PC-3 (cell line): ENCODE results near the gene SEMA4C. TPM values are rescaled to one million over a fixed set of nuclear protein-coding genes. Genes with fewer than 3 reads are reported as not detected.

Source experiments
- ATAC-seq: fragments of 200-7000 bp; cut with Tn5 transposase; 2 replicates; pipeline ENCODE4 v1.9.1; 2020; ENCODE audit warnings: mild to moderate bottlenecking, moderate library complexity
- BruUV-seq: library from RNA; stranded (reverse); fragments of 400-500 nt; replicated peaks from 2 replicates; lab custom pipeline; 2021; lab: Mats Ljungman, UMichigan
- CTCF ChIA-PET: fragments of 300-600 bp; sonication (Branson Sonifier 250); formaldehyde crosslinking; loops from one replicate; lab custom pipeline; 2022; ENCODE audit warnings: antibody characterized with exemption; lab: Charles Lee
- POLR2A ChIA-PET: fragments of 300-600 bp; sonication (Branson Sonifier 250); formaldehyde crosslinking; loops from one replicate; lab custom pipeline; 2022; ENCODE audit warnings: antibody characterized with exemption; ENCODE audit not compliant: unreplicated experiment; lab: Charles Lee
- DNase-seq: peaks from one replicate; pipeline ENCODE4 v3.0.0-alpha.2; 2015
- H2AFZ ChIP-seq: fragments of 300-600 bp; sonication (generic); 2 replicates; pipeline ENCODE4 v1.6.0; 2016; ENCODE audit warnings: antibody characterized with exemption, low read length
- H3F3A ChIP-seq: fragments of 300-600 bp; sonication (generic); one replicate; pipeline ENCODE4 v1.6.0; 2017; ENCODE audit warnings: antibody characterized with exemption, low read length, control low read depth, mild to moderate bottlenecking; ENCODE audit not compliant: unreplicated experiment
- H3K27ac ChIP-seq: fragments of 300-600 bp; sonication (generic); 2 replicates; pipeline ENCODE4 v1.5.1; 2016; ENCODE audit warnings: mild to moderate bottlenecking, low read length
- H3K27me3 ChIP-seq: fragments of 300-600 bp; sonication (generic); 2 replicates; pipeline ENCODE4 v1.6.1; 2016; ENCODE audit warnings: low read length, mixed read lengths
- H3K36me3 ChIP-seq: fragments of 300-600 bp; sonication (generic); 2 replicates; pipeline ENCODE4 v1.6.1; 2016; ENCODE audit warnings: low read depth, mixed run types, low read length, mixed read lengths
- H3K4me1 ChIP-seq: fragments of 300-600 bp; sonication (generic); 2 replicates; pipeline ENCODE4 v1.5.1; 2016; ENCODE audit warnings: low read length; ENCODE audit not compliant: insufficient read depth
- H3K4me2 ChIP-seq: fragments of 300-600 bp; sonication (generic); 2 replicates; pipeline ENCODE4 v1.6.0; 2016; ENCODE audit warnings: low read length
- H3K4me3 ChIP-seq: fragments of 300-600 bp; sonication (generic); 2 replicates; pipeline ENCODE4 v1.5.1; 2016; ENCODE audit warnings: mild to moderate bottlenecking, low read length, mixed read lengths
- H3K79me2 ChIP-seq: fragments of 300-600 bp; sonication (generic); 2 replicates; pipeline ENCODE4 v1.6.1; 2017; ENCODE audit warnings: low read length, mixed read lengths
- H3K9ac ChIP-seq: fragments of 300-600 bp; sonication (generic); 2 replicates; pipeline ENCODE4 v1.6.0; 2016; ENCODE audit warnings: mild to moderate bottlenecking, low read length
- H3K9me2 ChIP-seq: fragments of 300-600 bp; sonication (generic); replicated peaks from 2 replicates; pipeline ENCODE4 v1.6.1; 2016; ENCODE audit warnings: mixed run types, low read length, mixed read lengths
- H3K9me3 ChIP-seq: fragments of 300-600 bp; sonication (generic); 2 replicates; pipeline ENCODE4 v1.6.1; 2016; ENCODE audit warnings: low read length, mixed read lengths
- H4K20me1 ChIP-seq: fragments of 300-600 bp; sonication (generic); 2 replicates; pipeline ENCODE4 v1.6.1; 2016; ENCODE audit warnings: low read length, mixed read lengths
- EZH2 ChIP-seq: fragments of 300-600 bp; sonication (generic); IDR thresholded peaks from one replicate; pipeline ENCODE4 v1.6.1; 2017; ENCODE audit warnings: antibody characterized with exemption, mild to moderate bottlenecking, low read length; ENCODE audit not compliant: unreplicated experiment
- EZH2phosphoT487 ChIP-seq: fragments of 300-600 bp; sonication (generic); IDR thresholded peaks from 2 replicates; pipeline ENCODE4 v1.6.1; 2018; ENCODE audit warnings: mild to moderate bottlenecking, antibody characterized with exemption, low read length, borderline replicate concordance
- intact Hi-C: fragments of 100-400 bp; cut with micrococcal nuclease; formaldehyde crosslinking; loops from 2 replicates; pipeline ENCODE4 v1.9.0; 2023
- total RNA-seq: library from RNA; depleted of rRNA; stranded (reverse); fragments of >200 nt; gene quantifications from 2 replicates; pipeline ENCODE4 v1.2.3, GENCODE V29; 2014
- TF ChIP-seq, protein P1 (sequence below): fragments of 300-600 bp; sonication (generic); conservative IDR thresholded peaks from 2 replicates; pipeline ENCODE4 v1.5.1; 2017; ENCODE audit warnings: antibody characterized with exemption, low read depth, mild to moderate bottlenecking, low read length

The SEMA4C gene
- total RNA-seq, 1 experiment from 2014 or later, result 20.6 TPM

DNA sequence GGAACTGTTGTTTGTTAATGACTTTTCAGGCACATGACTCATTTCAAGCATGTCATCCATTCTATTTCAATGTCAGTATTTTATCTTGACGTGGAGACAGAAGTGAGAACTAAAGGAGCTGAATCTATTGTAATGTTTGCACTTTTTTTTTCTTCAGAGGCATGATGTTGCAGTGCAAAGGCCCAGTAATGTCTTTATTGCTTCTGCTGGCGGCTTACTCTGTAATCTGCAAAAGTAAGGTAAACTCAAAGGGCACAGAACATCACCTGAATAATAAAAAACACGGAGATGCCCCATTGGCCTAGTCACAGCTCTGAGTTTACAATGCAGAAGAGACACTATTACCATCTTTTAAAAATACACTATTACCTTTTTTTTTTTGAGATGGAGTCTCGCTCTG lies 56.2 kb downstream of the SEMA4C start:
- no peak for ATAC-seq
- Histone ChIP-seq H3K27ac (no peak overlapping the region), H3K4me2 (no peak overlapping the region), H2AFZ (no peak overlapping the region), H3K9me2 (no peaks in the 10 kb centered on the region), H3K79me2 (peaks cover 17% of the 10 kb centered on the region), H3K4me3 (no peak overlapping the region), H3F3A (no peaks in the 10 kb centered on the region), H3K36me3 (no peaks in the 10 kb centered on the region), H3K4me1 (peaks cover 17% of the 10 kb centered on the region), H4K20me1 (peaks cover 9% of the 10 kb centered on the region; the same call in 1 of the 2 replicates), H3K9ac (no peak overlapping the region), H3K9me3 (no peaks in the 10 kb centered on the region), H3K27me3 (no peaks in the 10 kb centered on the region)
- TF ChIP-seq EZH2phosphoT487 (no peak), EZH2 (no peak)
- TF ChIP-seq, protein P1, sequence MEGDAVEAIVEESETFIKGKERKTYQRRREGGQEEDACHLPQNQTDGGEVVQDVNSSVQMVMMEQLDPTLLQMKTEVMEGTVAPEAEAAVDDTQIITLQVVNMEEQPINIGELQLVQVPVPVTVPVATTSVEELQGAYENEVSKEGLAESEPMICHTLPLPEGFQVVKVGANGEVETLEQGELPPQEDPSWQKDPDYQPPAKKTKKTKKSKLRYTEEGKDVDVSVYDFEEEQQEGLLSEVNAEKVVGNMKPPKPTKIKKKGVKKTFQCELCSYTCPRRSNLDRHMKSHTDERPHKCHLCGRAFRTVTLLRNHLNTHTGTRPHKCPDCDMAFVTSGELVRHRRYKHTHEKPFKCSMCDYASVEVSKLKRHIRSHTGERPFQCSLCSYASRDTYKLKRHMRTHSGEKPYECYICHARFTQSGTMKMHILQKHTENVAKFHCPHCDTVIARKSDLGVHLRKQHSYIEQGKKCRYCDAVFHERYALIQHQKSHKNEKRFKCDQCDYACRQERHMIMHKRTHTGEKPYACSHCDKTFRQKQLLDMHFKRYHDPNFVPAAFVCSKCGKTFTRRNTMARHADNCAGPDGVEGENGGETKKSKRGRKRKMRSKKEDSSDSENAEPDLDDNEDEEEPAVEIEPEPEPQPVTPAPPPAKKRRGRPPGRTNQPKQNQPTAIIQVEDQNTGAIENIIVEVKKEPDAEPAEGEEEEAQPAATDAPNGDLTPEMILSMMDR, result no peak
- intact Hi-C loops, result no loop called here
- POLR2A ChIA-PET, result no interaction called here
- DNase-seq, result no peak
- no TSS peak for BruUV-seq
- CTCF ChIA-PET, result no interaction called here

DNA sequence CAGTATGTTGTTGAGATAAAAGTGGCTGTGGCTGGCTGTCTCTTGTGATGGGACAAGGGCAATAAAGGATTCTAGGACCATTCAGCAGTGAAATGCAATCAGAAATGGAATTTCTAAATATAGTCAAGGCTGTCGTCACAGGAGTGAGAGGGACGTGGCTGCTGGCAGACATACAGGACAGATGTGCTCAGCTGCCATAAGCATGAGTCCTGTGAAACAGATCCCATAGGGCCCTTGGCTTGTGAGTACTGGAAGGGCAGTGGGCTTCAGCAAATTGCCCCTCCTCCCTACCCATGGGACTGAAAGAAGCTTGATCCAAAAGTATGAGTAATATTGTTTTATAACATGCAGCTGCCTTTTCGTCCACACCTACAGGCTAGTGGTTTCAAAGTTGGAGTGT lies 58.0 kb downstream of the SEMA4C start:
- H4K20me1 ChIP-seq, result no peaks in the 10 kb centered on the region
- no peaks in the 10 kb centered on the region for H3K27me3 ChIP-seq
- H3K27ac ChIP-seq, result no peak overlapping the region
- H3K9me2 ChIP-seq, result no peaks in the 10 kb centered on the region
- no peaks in the 10 kb centered on the region for H3F3A ChIP-seq
- no peak overlapping the region for H3K4me3 ChIP-seq
- DNase-seq (no peak), ATAC-seq (no peak)
- ChIA-PET POLR2A (no interaction called here), CTCF (no interaction called here)
- peaks cover 5% of the 10 kb centered on the region; the same call in 1 of the 2 replicates for H3K4me1 ChIP-seq
- no peak overlapping the region for H2AFZ ChIP-seq
- intact Hi-C loops, result no loop called here
- no peak overlapping the region for H3K4me2 ChIP-seq
- no peaks in the 10 kb centered on the region for H3K79me2 ChIP-seq
- H3K9me3 ChIP-seq, result no peaks in the 10 kb centered on the region
- no peaks in the 10 kb centered on the region for H3K36me3 ChIP-seq
- TF ChIP-seq EZH2phosphoT487 (no peak), EZH2 (no peak)
- TF ChIP-seq, protein P1, result no peak
- no TSS peak for BruUV-seq
- H3K9ac ChIP-seq, result no peak overlapping the region

DNA sequence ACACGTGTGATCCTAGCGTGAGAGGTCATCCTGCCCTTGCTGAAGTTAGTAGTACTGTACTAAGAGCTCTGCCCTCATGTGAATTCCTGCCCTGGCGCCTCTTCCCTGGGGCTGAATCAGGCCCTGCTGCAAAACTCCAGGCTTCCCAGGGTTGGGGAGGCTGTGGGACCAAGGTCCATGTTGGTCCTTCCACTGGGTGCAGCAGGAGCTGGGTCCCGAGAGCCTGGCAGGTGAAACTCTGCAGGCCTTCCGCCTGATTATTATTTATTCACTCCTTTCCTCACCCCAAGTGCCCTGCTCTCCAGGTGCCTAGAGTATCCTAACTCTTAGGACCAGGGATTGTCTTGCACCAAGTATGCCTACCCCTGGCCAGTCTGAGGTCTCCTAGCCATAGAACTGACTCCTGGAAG lies 59.1 kb downstream of the SEMA4C start:
- no peak for DNase-seq
- Histone ChIP-seq H2AFZ (no peak overlapping the region), H3K36me3 (no peaks in the 10 kb centered on the region), H3K4me3 (no peak overlapping the region), H3F3A (no peaks in the 10 kb centered on the region), H3K4me1 (peaks cover 5% of the 10 kb centered on the region; the same call in 1 of the 2 replicates), H3K9me3 (no peaks in the 10 kb centered on the region), H4K20me1 (no peaks in the 10 kb centered on the region), H3K9me2 (no peaks in the 10 kb centered on the region), H3K9ac (no peak overlapping the region), H3K27me3 (no peaks in the 10 kb centered on the region), H3K27ac (no peak overlapping the region), H3K79me2 (no peaks in the 10 kb centered on the region), H3K4me2 (no peak overlapping the region)
- TF ChIP-seq EZH2, result no peak
- no peak for TF ChIP-seq EZH2phosphoT487
- TF ChIP-seq, protein P1, result no peak
- ChIA-PET CTCF (no interaction called here), POLR2A (no interaction called here)
- intact Hi-C loops, result no loop called here
- BruUV-seq, result TSS peak; percentile 30
- no peak for ATAC-seq
